Natural killer cell (primary cell): ENCODE measurements around the gene FAM9C. TPM values are rescaled to one million over a fixed set of nuclear protein-coding genes. Genes with fewer than 3 reads are reported as not detected.

Experiments
- ATAC-seq, 3 donors: fragments of 150-1000 bp in 2 of 3; fragments of 200-7000 bp in 1 of 3; cut with Tn5 transposase; 1 replicate in 1 of 3; 2 replicates in 2 of 3; pipeline ENCODE4 v1.10.0; 2021; ENCODE audit warnings: mild to moderate bottlenecking in 2 of 3, moderate library complexity in 2 of 3
- DNase-seq, 2 donors: peaks; one replicate each; pipeline versions ENCODE4 v3.0.0 to v3.0.0-alpha.2; 2013 to 2021; ENCODE audit warnings: mixed read lengths in 1 of 2
- H3K27ac ChIP-seq: one replicate; pipeline ENCODE4 v1.5.1; 2013; ENCODE audit warnings: mild to moderate bottlenecking, low read length
- H3K27me3 ChIP-seq: one replicate; pipeline ENCODE4 v1.6.1; 2013; ENCODE audit warnings: low read length; ENCODE audit not compliant: control insufficient read depth, insufficient read depth
- H3K36me3 ChIP-seq: one replicate; pipeline ENCODE4 v1.6.1; 2013; ENCODE audit warnings: low read length; ENCODE audit not compliant: control insufficient read depth, insufficient read depth
- H3K4me1 ChIP-seq: one replicate; pipeline ENCODE4 v1.6.1; 2013; ENCODE audit warnings: low read length; ENCODE audit not compliant: control insufficient read depth, insufficient read depth
- H3K4me3 ChIP-seq: one replicate; pipeline ENCODE4 v1.5.1; 2013; ENCODE audit warnings: low read length
- H3K9me3 ChIP-seq: one replicate; pipeline ENCODE4 v1.6.1; 2013; ENCODE audit warnings: low read length; ENCODE audit not compliant: control insufficient read depth, insufficient read depth
- H3K27ac Mint-ChIP-seq, 2 donors: one replicate each; pipeline ENCODE4 v1.8.0; 2022; ENCODE audit warnings: mild to moderate bottlenecking in 2 of 2, mixed read lengths in 2 of 2, moderate library complexity in 1 of 2
- H3K27me3 Mint-ChIP-seq, 2 donors: one replicate each; pipeline ENCODE4 v1.8.0; 2022; ENCODE audit warnings: low read depth in 2 of 2, mixed read lengths in 2 of 2
- H3K36me3 Mint-ChIP-seq: one replicate; pipeline ENCODE4 v1.8.0; 2022; ENCODE audit warnings: mixed read lengths
- H3K4me1 Mint-ChIP-seq, 2 donors: one replicate each; pipeline ENCODE4 v1.8.0; 2022; ENCODE audit warnings: mixed read lengths in 2 of 2
- H3K4me3 Mint-ChIP-seq: one replicate; pipeline ENCODE4 v1.8.0; 2022; ENCODE audit warnings: mild to moderate bottlenecking, moderate library complexity, mixed read lengths
- H3K9me3 Mint-ChIP-seq, 2 donors: one replicate each; pipeline ENCODE4 v1.8.0; 2022; ENCODE audit warnings: mixed read lengths in 2 of 2
- WGBS: methylation state at CpG from one replicate; pipeline ENCODE4 v1.1.7; 2013; ENCODE audit warnings: missing lambda C conversion rate; ENCODE audit not compliant: insufficient coverage; 5-methylcytosine and 5-hydroxymethylcytosine counted together
- intact Hi-C: fragments of 100-400 bp; cut with micrococcal nuclease; formaldehyde crosslinking; loops from one replicate; pipeline ENCODE4 v1.14.2; 2022
- total RNA-seq, 4 donors: library from RNA; stranded (reverse); fragments of 120-200 nt in 1 of 4; gene quantifications; one replicate each; pipeline versions ENCODE4 v1.2.3 to v1.2.4, GENCODE V29; 2013 to 2022
- TF ChIP-seq, protein P1 (sequence below): fragments of 200-600 bp; IDR thresholded peaks from one replicate; pipeline ENCODE4 v1.8.0; 2022; ENCODE audit warnings: antibody characterized with exemption

Gene FAM9C
- total RNA-seq, 3 donors from 2014 or later (not counting 1 experiment from before 2014, with no cell fraction given): not detected

DNA sequence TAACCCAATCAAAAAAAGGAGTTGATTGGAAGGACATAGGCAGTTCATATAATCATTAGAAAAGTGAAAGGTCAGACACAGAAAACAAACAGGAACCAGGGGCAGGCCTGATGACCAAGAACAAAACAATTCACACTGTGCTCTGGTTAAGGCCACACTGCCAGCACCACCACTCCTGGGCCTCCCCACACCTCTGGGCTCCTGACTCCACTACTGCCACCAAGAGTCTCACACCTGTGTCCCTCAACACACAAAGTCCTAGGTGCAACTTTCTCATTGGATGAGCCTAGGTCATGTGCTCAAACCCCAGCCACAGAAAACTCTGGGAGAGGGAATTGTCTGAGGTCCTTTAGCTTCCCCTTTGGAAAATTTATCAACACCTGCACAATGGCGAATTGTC is 11.1 kb upstream of the FAM9C start:
- ATAC-seq: no peak
- Mint-ChIP-seq H3K36me3 (no peaks in the 10 kb centered on the region), H3K27me3 (peaks cover 0 to 11% of the 10 kb centered on the region in 2 donors), H3K4me1 (peaks cover 30 to 32% of the 10 kb centered on the region in 2 donors), H3K9me3 (no peaks in the 10 kb centered on the region), H3K27ac (no peak overlapping the region), H3K4me3 (no peak overlapping the region)
- TF ChIP-seq, protein P1, sequence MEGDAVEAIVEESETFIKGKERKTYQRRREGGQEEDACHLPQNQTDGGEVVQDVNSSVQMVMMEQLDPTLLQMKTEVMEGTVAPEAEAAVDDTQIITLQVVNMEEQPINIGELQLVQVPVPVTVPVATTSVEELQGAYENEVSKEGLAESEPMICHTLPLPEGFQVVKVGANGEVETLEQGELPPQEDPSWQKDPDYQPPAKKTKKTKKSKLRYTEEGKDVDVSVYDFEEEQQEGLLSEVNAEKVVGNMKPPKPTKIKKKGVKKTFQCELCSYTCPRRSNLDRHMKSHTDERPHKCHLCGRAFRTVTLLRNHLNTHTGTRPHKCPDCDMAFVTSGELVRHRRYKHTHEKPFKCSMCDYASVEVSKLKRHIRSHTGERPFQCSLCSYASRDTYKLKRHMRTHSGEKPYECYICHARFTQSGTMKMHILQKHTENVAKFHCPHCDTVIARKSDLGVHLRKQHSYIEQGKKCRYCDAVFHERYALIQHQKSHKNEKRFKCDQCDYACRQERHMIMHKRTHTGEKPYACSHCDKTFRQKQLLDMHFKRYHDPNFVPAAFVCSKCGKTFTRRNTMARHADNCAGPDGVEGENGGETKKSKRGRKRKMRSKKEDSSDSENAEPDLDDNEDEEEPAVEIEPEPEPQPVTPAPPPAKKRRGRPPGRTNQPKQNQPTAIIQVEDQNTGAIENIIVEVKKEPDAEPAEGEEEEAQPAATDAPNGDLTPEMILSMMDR: no peak
- intact Hi-C loops: no loop called here
- Histone ChIP-seq H3K27me3 (no peaks in the 10 kb centered on the region), H3K4me3 (no peak overlapping the region), H3K36me3 (no peaks in the 10 kb centered on the region), H3K9me3 (no peaks in the 10 kb centered on the region), H3K4me1 (peaks cover 36% of the 10 kb centered on the region), H3K27ac (no peak overlapping the region)
- no CpG with 5 or more reads among the region's 1 CpG for WGBS
- no peak for DNase-seq

GRCh38 chrX:13053171-13053570 is 8.8 kb upstream of the FAM9C start:
- intact Hi-C loops: loop anchor here (5.0 kb wide), 1 partner anchor 34 kb away; no protein-coding TSS in a partner anchor
- no peaks in the 10 kb centered on the region for H3K9me3 ChIP-seq
- H3K4me1 ChIP-seq: peaks cover 37% of the 10 kb centered on the region
- Mint-ChIP-seq H3K27me3 (peaks cover 0 to 11% of the 10 kb centered on the region in 2 donors), H3K9me3 (no peaks in the 10 kb centered on the region), H3K4me3 (no peak overlapping the region), H3K36me3 (no peaks in the 10 kb centered on the region), H3K4me1 (peaks cover 33 to 39% of the 10 kb centered on the region in 2 donors), H3K27ac (peak overlapping the region in 1 of 2 donors; percentile 36)
- H3K27me3 ChIP-seq: no peaks in the 10 kb centered on the region
- DNase-seq: peak in 1 of 2 donors; percentile 12
- TF ChIP-seq, protein P1: no peak
- no peaks in the 10 kb centered on the region for H3K36me3 ChIP-seq
- no peak overlapping the region for H3K4me3 ChIP-seq
- no peak overlapping the region for H3K27ac ChIP-seq
- ATAC-seq: no peak

DNA sequence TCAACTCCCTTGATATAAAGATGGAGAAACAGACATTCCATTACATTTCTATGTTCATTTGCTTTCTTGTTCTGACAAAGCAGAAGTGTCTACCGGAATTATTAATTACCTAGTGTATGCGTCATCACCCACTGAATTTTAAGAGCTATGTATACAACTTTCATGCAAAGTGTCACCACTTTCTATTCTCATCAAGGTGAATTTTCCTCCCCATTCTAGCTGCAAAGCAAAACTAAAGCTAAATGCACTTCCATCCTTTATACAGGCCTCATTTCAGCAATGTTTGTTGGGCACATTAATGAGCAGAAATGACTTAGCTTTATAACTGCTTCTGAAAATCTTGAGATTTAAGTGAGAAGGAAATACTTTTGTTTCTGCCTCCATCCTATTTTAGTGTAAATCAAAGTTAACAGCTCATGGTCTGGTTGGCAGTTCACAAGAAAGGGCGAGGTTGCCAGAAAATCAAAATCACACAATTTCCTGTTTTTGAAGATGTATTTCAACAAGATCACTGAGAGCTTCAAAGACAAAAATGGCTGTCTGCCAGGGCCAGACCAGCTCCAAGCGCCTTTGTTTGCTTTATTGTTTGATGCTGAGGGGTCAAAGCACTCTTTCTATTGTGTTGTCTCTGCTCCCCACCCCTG is 7.2 kb upstream of the FAM9C start:
- TF ChIP-seq, protein P1: no peak
- H3K4me1 ChIP-seq: peaks cover 46% of the 10 kb centered on the region
- H3K36me3 Mint-ChIP-seq: no peaks in the 10 kb centered on the region
- peaks cover 0 to 11% of the 10 kb centered on the region in 2 donors for H3K27me3 Mint-ChIP-seq
- H3K27me3 ChIP-seq: no peaks in the 10 kb centered on the region
- H3K4me3 Mint-ChIP-seq: peak overlapping the region; percentile 47
- H3K9me3 Mint-ChIP-seq: no peaks in the 10 kb centered on the region
- no peaks in the 10 kb centered on the region for H3K9me3 ChIP-seq
- H3K27ac Mint-ChIP-seq: peak overlapping the region; percentile 76 to 83
- DNase-seq: peak in 1 of 2 donors; percentile 78
- 34% methylated on average over 2 of the region's 4 CpGs for WGBS
- peaks cover 48% of the 10 kb centered on the region in 2 donors for H3K4me1 Mint-ChIP-seq
- ATAC-seq: peak in 2 of 3 donors; percentile 59 to 63
- no peaks in the 10 kb centered on the region for H3K36me3 ChIP-seq
- intact Hi-C loops: loop anchor here (5.0 kb wide), 1 partner anchor 36 kb away; no protein-coding TSS in a partner anchor
- H3K27ac ChIP-seq: peak overlapping the region; percentile 82
- no peak overlapping the region for H3K4me3 ChIP-seq

- ATAC-seq: no peak
- Mint-ChIP-seq H3K9me3 (no peaks in the 10 kb centered on the region), H3K36me3 (no peaks in the 10 kb centered on the region), H3K4me1 (peaks cover 47 to 53% of the 10 kb centered on the region in 2 donors), H3K27me3 (peaks cover 0 to 7% of the 10 kb centered on the region in 2 donors), H3K27ac (peak overlapping the region; percentile 76 to 83), H3K4me3 (peak overlapping the region; percentile 47)
- peak overlapping the region; percentile 82 for H3K27ac ChIP-seq
- H3K4me1 ChIP-seq: peaks cover 43% of the 10 kb centered on the region
- no peak overlapping the region for H3K4me3 ChIP-seq
- intact Hi-C loops: loop anchor here (5.0 kb wide), 1 partner anchor 36 kb away; no protein-coding TSS in a partner anchor
- TF ChIP-seq, protein P1: no peak
- H3K27me3 ChIP-seq: no peaks in the 10 kb centered on the region
- DNase-seq: no peak
- H3K9me3 ChIP-seq: no peaks in the 10 kb centered on the region
- H3K36me3 ChIP-seq: no peaks in the 10 kb centered on the region
- WGBS: no CpG with 5 or more reads among the region's 1 CpG
These were observed 6.7 kb upstream of the FAM9C start for GRCh38 chrX:13051167-13051528.
